Activated CD4-positive, alpha-beta T cell treated with anti-CD3 and anti-CD28 coated beads, Interleukin-2, amount 10 ng/mL, durations not matched to agents 7 days and 5 days (primary cell): ENCODE results near the gene NTSR2. TPM values are rescaled to one million over a fixed set of nuclear protein-coding genes. Genes with fewer than 3 reads are reported as not detected.

Experiments used
- CTCF ChIA-PET: fragments of 350-600 bp; sonication (Branson Sonifier 250); formaldehyde crosslinking; loops from one replicate; lab custom pipeline; 2021; ENCODE audit warnings: antibody characterized with exemption; lab: Charles Lee
- POLR2A ChIA-PET: fragments of 350-600 bp; sonication (Branson Sonifier 250); formaldehyde crosslinking; loops from one replicate; lab custom pipeline; 2021; ENCODE audit warnings: antibody characterized with exemption; lab: Charles Lee
- DNase-seq: peaks from one replicate; pipeline ENCODE4 v3.0.0-alpha.2; 2020
- H3K27ac Mint-ChIP-seq: one replicate; pipeline ENCODE4 v1.8.0; 2021; ENCODE audit warnings: mild to moderate bottlenecking, moderate library complexity, mixed read lengths
- H3K27me3 Mint-ChIP-seq: one replicate; pipeline ENCODE4 v1.8.0; 2021; ENCODE audit warnings: mixed read lengths
- H3K36me3 Mint-ChIP-seq: one replicate; pipeline ENCODE4 v1.8.0; 2021; ENCODE audit warnings: low read depth, mixed read lengths
- H3K4me1 Mint-ChIP-seq: one replicate; pipeline ENCODE4 v1.8.0; 2021; ENCODE audit warnings: mixed read lengths
- H3K4me3 Mint-ChIP-seq: one replicate; pipeline ENCODE4 v1.8.0; 2021; ENCODE audit warnings: mild to moderate bottlenecking, moderate library complexity, mixed read lengths
- H3K9me3 Mint-ChIP-seq: one replicate; pipeline ENCODE4 v1.8.0; 2021; ENCODE audit warnings: mixed read lengths
- total RNA-seq, 2 experiments: library from RNA; stranded (reverse); gene quantifications; one replicate each; pipeline ENCODE4 v1.2.3, GENCODE V29; 2021

Gene NTSR2
- total RNA-seq, 2 experiments from 2014 or later: not detected

DNA sequence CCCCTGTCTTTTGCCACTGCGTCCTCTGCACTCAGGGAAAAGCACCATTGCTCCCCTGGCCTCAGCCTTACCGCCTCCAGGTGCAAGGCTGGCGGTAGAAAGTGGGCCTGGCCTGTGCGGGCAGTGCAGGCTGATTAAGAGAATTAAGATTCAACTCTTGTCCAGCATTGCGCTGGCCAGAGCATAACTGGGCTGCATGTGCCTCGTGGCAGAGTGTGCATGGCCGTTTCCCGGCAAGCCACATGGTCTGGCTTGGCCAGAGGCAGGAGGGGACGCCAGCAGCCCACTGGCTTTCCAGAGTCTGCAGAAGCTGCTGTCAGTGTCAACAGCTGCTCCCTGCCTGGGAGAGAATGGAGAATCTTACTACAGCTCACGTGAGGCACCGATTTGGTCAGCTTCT, 12.3 kb downstream of the NTSR2 start:
- CTCF ChIA-PET: no interaction called here

DNA sequence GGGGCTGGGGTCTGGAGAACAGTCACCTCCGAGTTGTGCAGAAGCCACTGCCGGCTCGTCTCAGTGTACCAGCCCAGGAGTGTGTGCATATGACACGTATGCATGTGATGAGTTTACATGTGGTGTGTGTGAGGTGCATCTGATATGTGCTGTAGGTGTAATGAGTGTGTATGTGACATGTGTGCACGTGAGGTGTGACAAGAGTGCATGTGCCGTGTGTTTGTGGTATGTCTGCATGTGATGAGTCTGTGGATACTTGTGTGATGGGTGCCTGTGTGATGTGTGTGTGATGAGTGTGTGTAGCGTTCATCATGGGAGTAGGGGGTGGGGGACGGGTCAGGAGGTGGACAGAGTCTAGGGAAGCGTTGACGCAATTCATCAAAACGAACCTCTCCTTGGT, 12.8 kb downstream of the NTSR2 start:
- Mint-ChIP-seq H3K4me3 (no peak overlapping the region), H3K4me1 (no peaks in the 10 kb centered on the region), H3K27ac (no peak overlapping the region), H3K36me3 (no peaks in the 10 kb centered on the region), H3K27me3 (peaks cover 4% of the 10 kb centered on the region), H3K9me3 (peaks cover 3% of the 10 kb centered on the region)
- ChIA-PET CTCF (no interaction called here), POLR2A (no interaction called here)
- no peak for DNase-seq

More for the DNA sequence above, 12.3 kb downstream of the NTSR2 start:
- POLR2A ChIA-PET: no interaction called here
- H3K27me3 Mint-ChIP-seq: peaks cover 5% of the 10 kb centered on the region
- H3K9me3 Mint-ChIP-seq: peaks cover 4% of the 10 kb centered on the region
- H3K27ac Mint-ChIP-seq: no peak overlapping the region
- DNase-seq: no peak
- H3K4me3 Mint-ChIP-seq: no peak overlapping the region
- peaks cover under 1% of the 10 kb centered on the region for H3K36me3 Mint-ChIP-seq
- no peaks in the 10 kb centered on the region for H3K4me1 Mint-ChIP-seq

DNA sequence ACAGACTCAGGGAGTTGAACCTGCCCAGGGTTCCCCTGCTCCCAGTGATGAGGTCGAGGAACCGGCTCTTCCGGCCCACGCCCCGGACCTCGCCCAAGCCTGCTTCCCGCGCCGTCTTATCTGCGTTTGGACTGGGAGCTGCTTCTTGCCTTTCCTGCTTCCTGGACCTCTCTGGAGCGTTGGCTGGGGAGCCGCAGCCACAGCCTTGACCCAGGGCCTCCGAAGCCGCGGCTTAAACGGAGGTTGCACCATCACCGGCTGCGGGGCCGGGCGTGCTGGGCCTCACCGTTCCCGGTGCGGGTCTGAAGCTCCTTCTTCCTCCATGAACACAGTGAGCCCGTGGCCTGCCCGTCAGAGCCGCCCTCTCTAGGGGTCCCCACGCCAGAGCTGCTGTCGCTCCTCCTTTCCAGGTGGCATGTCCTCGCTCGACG, 13.3 kb downstream of the NTSR2 start:
- DNase-seq: no peak
- H3K27ac Mint-ChIP-seq: no peak overlapping the region
- H3K9me3 Mint-ChIP-seq: no peaks in the 10 kb centered on the region
- no peaks in the 10 kb centered on the region for H3K4me1 Mint-ChIP-seq
- peaks cover 3% of the 10 kb centered on the region for H3K27me3 Mint-ChIP-seq
- ChIA-PET CTCF (no interaction called here), POLR2A (interaction anchor here (0.6 kb wide), 1 partner anchor 245 kb away, joined by 3 read pairs; no protein-coding TSS in a partner anchor)
- no peaks in the 10 kb centered on the region for H3K36me3 Mint-ChIP-seq
- H3K4me3 Mint-ChIP-seq: no peak overlapping the region

DNA sequence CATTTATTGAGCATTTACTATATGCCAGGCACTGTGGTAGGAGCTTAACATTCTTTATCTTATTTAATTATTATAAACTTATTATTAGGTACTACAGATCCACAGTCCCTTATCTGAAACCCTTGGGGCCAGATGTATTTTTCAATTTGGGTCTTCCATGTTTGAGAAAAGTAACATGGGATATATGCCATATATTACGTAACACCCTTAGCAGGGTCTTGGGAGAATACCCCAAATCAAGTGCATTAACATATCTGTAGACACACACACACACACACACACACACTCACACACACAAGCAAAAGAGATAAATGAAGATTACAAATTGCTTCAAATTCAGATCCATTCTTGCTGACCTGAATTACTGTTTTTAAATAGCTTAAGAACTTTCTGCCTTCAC, 13.7 kb downstream of the NTSR2 start:
- no peak overlapping the region for H3K27ac Mint-ChIP-seq
- no peak for DNase-seq
- H3K4me1 Mint-ChIP-seq: no peaks in the 10 kb centered on the region
- ChIA-PET CTCF (no interaction called here), POLR2A (interaction anchor here (0.6 kb wide), 1 partner anchor 245 kb away, joined by 3 read pairs; no protein-coding TSS in a partner anchor)
- peaks cover 3% of the 10 kb centered on the region for H3K27me3 Mint-ChIP-seq
- no peaks in the 10 kb centered on the region for H3K36me3 Mint-ChIP-seq
- H3K9me3 Mint-ChIP-seq: no peaks in the 10 kb centered on the region
- no peak overlapping the region for H3K4me3 Mint-ChIP-seq

DNA sequence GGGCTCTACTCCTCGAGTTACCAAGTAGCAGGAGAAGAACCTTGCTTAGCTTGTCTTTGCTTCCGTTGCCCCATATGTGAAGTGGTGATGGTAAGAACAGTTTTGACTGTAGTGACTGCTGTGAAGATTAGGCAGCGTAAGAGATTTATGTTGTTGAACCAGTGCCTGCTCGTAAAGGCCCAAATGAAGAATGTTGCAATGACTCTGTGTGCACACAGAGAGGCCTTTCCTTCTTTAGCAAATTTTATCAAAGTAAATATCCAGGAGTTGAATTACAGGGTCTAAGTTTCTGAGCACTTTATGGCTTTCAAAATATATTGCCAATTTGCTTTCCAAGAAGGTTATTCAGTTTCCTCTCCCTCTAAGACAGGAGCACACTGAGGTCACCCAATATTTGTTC, 14.5 kb downstream of the NTSR2 start:
- H3K9me3 Mint-ChIP-seq: no peaks in the 10 kb centered on the region
- H3K36me3 Mint-ChIP-seq: no peaks in the 10 kb centered on the region
- no peaks in the 10 kb centered on the region for H3K4me1 Mint-ChIP-seq
- no peak overlapping the region for H3K4me3 Mint-ChIP-seq
- no peak overlapping the region for H3K27ac Mint-ChIP-seq
- ChIA-PET POLR2A (no interaction called here), CTCF (no interaction called here)
- H3K27me3 Mint-ChIP-seq: peaks cover 3% of the 10 kb centered on the region
- no peak for DNase-seq

DNA sequence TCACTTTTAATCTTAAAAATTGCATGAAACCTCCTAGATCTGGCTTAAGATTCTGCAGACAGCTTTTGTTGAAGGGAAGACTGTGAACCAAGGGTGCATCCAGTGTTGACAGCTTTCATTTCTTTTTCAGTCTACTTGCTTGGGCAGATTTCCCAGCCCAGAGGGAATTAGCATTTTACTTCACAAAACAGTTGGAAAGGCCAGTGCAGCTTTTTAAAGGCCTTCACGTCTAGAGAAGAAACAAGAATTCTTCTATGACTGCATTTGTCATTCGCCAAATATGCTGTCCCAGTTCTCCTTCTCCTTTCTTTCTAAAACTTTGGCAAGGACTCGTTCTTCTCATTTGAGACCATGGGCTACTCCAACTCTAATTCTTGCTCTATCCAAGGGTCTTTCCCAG, 17.4 kb downstream of the NTSR2 start:
- no peak for DNase-seq

DNA sequence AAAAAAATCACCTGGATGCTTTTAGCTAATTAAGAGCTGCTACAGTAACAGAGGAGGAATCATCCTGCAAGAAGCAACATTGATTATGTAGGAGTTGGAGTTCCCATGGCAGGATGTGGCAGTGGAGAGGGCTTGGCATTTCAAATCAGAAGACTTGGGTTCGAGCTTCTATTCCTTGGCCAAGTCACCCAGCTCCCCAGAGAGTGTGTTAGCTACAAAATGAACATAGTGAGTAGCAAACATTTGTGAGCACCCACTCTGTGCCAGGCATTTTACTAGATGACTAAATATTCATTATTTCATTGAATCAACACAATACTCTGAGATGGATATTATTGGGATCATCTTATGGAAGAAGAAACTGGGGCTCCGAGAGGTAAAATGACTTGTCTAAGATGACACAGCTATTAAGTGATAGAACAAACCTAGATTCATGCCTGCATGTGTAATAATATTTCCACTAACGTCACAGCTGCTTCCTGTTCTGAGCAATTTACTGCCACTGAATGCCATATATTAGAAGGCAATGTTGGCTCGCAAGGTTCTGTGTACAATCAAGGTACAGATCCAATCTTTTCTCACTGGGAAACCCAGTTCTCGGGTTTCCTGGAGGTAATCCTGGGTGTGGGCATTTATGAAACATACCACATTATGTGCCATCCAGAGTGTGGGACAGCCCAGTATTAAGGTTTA, 18.0 kb downstream of the NTSR2 start:
- H3K4me3 Mint-ChIP-seq: no peak overlapping the region
- ChIA-PET POLR2A (no interaction called here), CTCF (interaction anchor here (0.6 to 1.5 kb wide), 2 partner anchors 30 to 102 kb away, joined by 3 read pairs; no protein-coding TSS in a partner anchor)
- DNase-seq: no peak
- H3K27me3 Mint-ChIP-seq: peaks cover 2% of the 10 kb centered on the region
- H3K4me1 Mint-ChIP-seq: no peaks in the 10 kb centered on the region
- H3K36me3 Mint-ChIP-seq: no peaks in the 10 kb centered on the region
- H3K9me3 Mint-ChIP-seq: no peaks in the 10 kb centered on the region
- H3K27ac Mint-ChIP-seq: no peak overlapping the region

More for the DNA sequence above, 17.4 kb downstream of the NTSR2 start:
- Mint-ChIP-seq H3K9me3 (no peaks in the 10 kb centered on the region), H3K36me3 (no peaks in the 10 kb centered on the region), H3K4me3 (no peak overlapping the region), H3K27me3 (peaks cover 5% of the 10 kb centered on the region), H3K4me1 (no peaks in the 10 kb centered on the region), H3K27ac (no peak overlapping the region)
- CTCF ChIA-PET: interaction anchor here (0.6 to 1.5 kb wide), 2 partner anchors 30 to 102 kb away, joined by 3 read pairs; no protein-coding TSS in a partner anchor
- POLR2A ChIA-PET: no interaction called here

DNA sequence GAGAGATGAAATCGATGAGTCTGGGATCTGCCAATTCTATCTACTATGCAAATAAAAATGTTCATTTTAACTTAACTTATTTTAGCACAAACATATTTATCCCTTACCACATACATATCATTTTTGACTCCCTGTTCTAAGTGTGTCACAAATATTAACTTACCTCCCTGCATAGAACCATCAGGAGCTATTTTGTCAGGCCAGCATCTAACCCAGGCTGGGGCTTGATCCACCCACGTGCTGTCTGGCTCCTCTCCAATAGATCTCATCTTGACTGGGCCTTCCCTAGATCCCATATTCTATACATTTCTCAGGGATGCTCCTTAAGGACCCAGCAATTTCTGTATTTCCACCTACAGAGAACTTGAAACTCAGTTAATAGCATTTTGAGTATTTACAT, 20.9 kb downstream of the NTSR2 start:
- no peak for DNase-seq
- Mint-ChIP-seq H3K9me3 (no peaks in the 10 kb centered on the region), H3K27me3 (peaks cover 4% of the 10 kb centered on the region), H3K27ac (no peak overlapping the region), H3K36me3 (no peaks in the 10 kb centered on the region), H3K4me3 (no peak overlapping the region), H3K4me1 (no peaks in the 10 kb centered on the region)
- CTCF ChIA-PET: interaction anchor here (1.1 kb wide), 1 partner anchor 43 kb away, joined by 3 read pairs; no protein-coding TSS in a partner anchor
- POLR2A ChIA-PET: no interaction called here

DNA sequence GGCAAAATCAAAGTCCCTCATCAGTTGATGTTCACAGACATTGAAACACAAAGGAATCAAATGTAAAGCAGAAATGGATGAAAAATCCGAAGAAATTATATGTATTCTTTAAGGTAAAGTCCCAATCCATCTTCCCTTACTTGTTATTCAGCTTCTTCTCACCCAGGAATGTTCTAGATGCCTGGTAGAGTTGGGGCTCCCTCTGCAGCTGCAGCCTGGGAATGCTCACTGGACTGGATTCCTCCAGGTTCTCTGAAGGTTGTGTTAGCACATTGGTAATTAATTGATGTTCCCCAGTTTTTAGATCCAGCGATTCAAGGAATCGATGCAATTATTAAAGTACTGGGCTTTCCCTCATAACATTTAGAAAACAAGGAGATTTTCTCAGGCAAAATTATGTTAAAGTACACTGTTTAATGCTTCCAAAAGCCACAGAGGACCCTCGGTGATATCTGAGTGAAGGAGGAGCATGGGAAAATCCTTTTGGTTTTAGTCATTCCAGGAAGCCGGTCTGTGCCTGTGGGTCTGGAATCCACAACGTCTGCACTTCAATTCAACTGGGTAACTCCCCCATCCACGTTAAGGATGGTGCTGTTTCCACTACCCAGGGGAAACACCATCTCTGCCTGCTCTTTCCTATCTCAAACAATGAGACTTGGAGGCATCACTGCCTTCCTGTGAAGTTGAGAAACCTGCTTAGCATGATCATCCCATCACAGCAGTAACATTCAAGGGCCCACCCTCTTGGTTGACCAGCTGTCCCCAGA, 22.0 kb downstream of the NTSR2 start:
- POLR2A ChIA-PET: no interaction called here
- H3K4me3 Mint-ChIP-seq: no peak overlapping the region
- no peaks in the 10 kb centered on the region for H3K36me3 Mint-ChIP-seq
- no peaks in the 10 kb centered on the region for H3K4me1 Mint-ChIP-seq
- CTCF ChIA-PET: interaction anchor here (1.1 kb wide), 1 partner anchor 42 kb away, joined by 3 read pairs; no protein-coding TSS in a partner anchor
- H3K27me3 Mint-ChIP-seq: peaks cover 4% of the 10 kb centered on the region
- no peak overlapping the region for H3K27ac Mint-ChIP-seq
- no peaks in the 10 kb centered on the region for H3K9me3 Mint-ChIP-seq
- DNase-seq: no peak

DNA sequence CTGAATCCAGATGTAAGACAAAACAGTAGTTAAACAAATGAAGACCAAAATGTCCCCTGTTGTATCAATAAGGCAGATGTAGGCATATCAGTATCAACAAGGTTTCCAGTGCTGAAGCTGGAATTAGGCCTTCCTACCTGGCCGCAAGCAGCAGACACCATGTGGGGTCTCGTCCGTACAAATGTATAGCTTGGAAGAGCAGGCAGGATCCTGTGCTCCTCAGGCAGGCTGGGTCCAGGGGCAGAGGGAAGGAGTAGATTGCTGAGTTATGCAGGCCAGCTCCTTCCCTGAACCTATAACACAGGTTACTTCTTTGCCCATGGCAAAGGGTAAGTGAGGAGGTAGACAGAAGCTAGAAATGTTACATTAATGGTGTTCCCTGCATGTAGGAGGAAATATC, 23.5 kb downstream of the NTSR2 start:
- ChIA-PET POLR2A (no interaction called here), CTCF (interaction anchor here (0.6 kb wide), 1 partner anchor 802 kb away, joined by 3 read pairs; no protein-coding TSS in a partner anchor)
- H3K9me3 Mint-ChIP-seq: no peaks in the 10 kb centered on the region
- no peaks in the 10 kb centered on the region for H3K36me3 Mint-ChIP-seq
- H3K27me3 Mint-ChIP-seq: peaks cover 4% of the 10 kb centered on the region
- H3K4me1 Mint-ChIP-seq: no peaks in the 10 kb centered on the region
- DNase-seq: no peak
- no peak overlapping the region for H3K4me3 Mint-ChIP-seq
- H3K27ac Mint-ChIP-seq: no peak overlapping the region

DNA sequence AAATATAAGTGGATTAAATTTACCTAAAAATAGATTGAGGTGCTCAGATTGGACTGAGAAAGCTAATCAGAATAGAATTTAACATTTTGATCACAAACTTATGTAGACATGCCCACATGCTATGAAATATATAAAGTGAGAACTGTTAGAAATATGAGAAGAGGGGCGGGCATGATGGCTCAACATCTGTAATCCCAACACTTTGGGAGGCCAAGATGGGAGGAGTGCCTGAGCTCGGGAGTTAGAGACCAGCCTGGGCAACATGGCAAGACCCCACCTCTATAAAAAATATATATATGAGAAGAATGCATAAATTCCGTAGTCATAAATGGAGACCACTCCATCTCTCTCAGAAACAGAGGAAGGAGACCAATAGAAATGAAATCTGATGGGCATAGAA, 25.7 kb downstream of the NTSR2 start:
- Mint-ChIP-seq H3K27ac (no peak overlapping the region), H3K27me3 (peaks cover 4% of the 10 kb centered on the region), H3K4me3 (no peak overlapping the region), H3K4me1 (no peaks in the 10 kb centered on the region), H3K36me3 (no peaks in the 10 kb centered on the region), H3K9me3 (no peaks in the 10 kb centered on the region)
- ChIA-PET POLR2A (no interaction called here), CTCF (no interaction called here)
- DNase-seq: no peak

DNA sequence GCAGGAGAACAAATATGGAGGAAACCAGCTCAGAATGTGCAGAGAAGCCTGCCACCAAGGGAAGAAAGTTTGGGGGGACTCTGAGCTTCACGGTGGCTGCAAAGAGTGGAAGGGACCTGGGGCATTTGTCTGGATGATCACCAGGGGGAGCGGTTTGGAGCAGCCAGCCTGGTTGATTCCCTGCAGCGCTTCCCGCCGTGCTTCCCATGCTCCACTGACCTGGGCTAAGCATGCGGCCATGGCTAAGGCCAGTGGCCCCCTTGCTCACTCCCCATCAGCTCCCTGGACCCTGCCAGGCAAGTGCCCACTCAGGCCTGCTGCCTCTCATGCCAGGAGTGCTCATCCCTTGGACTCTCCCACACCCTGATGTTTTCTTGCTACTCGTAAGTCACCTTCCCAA, 27.0 kb downstream of the NTSR2 start:
- ChIA-PET CTCF (interaction anchor here (0.6 kb wide), 1 partner anchor 953 kb away, joined by 3 read pairs; no protein-coding TSS in a partner anchor), POLR2A (no interaction called here)
- Mint-ChIP-seq H3K4me1 (no peaks in the 10 kb centered on the region), H3K27ac (no peak overlapping the region), H3K36me3 (no peaks in the 10 kb centered on the region), H3K4me3 (no peak overlapping the region), H3K27me3 (peaks cover 1% of the 10 kb centered on the region), H3K9me3 (no peaks in the 10 kb centered on the region)
- no peak for DNase-seq

DNA sequence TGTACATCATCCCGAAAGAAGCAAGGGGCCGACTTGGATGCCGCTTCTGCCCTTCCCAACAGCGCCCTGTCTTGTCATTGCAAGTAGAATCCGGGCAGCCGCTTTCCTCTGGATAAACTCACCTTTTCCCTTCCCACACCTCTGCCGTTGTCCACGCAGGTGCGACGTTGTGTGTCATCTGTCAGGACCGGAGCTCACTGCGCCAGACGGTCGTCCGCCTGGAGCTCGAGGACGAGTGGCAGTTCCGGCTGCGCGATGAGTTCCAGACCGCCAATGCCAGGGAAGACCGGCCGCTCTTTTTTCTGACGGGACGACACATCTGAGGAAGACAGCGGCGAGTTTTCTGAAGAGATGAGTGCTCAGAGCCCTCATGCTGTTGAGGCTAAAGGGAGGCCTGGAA, 29.9 kb downstream of the NTSR2 start:
- POLR2A ChIA-PET: no interaction called here
- Mint-ChIP-seq H3K27me3 (no peaks in the 10 kb centered on the region), H3K9me3 (no peaks in the 10 kb centered on the region), H3K27ac (no peak overlapping the region), H3K36me3 (no peaks in the 10 kb centered on the region), H3K4me3 (no peak overlapping the region), H3K4me1 (no peaks in the 10 kb centered on the region)
- DNase-seq: no peak
- CTCF ChIA-PET: interaction anchor here (0.6 kb wide), 1 partner anchor 312 kb away, joined by 4 read pairs; no protein-coding TSS in a partner anchor
